Measurements from ENCODE around the gene PCDH9. TPM values are rescaled to one million over a fixed set of nuclear protein-coding genes. Genes with fewer than 3 reads are reported as not detected.

The PCDH9 gene
- total and polyA plus RNA-seq, 11 donors, result 3.0 to 39.6 (median 21.6) TPM

GRCh38 chr13:66519259-66519658, 710.9 kb downstream of the PCDH9 start:
- DNase-seq (no peak), ATAC-seq (no peak)
- Histone ChIP-seq H3K27ac (no peak overlapping the region), H3K27me3 (no peaks in the 10 kb centered on the region), H3K4me1 (peaks cover 0 to 7% (median 0%) of the 10 kb centered on the region in 12 donors), H3K4me3 (no peak overlapping the region), H3K9me3 (no peaks in the 10 kb centered on the region), H3K36me3 (no peaks in the 10 kb centered on the region)
- WGBS, 4 donors, result 85 to 90% (median 88%) methylated on average over 4 of the region's 4 CpGs
- TF ChIP-seq POLR2A (IDR thresholded peaks at IDR 0.05), result no peak
- no peak for TF ChIP-seq CTCF (IDR thresholded peaks at IDR 0.05)
- intact Hi-C loops (cut with DNase I), result no loop called here

GRCh38 chr13:66518068-66518467, 712.1 kb downstream of the PCDH9 start:
- H3K4me1 ChIP-seq, result peaks cover 0 to 7% (median 0%) of the 10 kb centered on the region in 12 donors
- intact Hi-C loops (cut with DNase I), result no loop called here
- no peak overlapping the region for H3K27ac ChIP-seq
- H3K27me3 ChIP-seq, result no peaks in the 10 kb centered on the region
- H3K9me3 ChIP-seq, result no peaks in the 10 kb centered on the region
- TF ChIP-seq POLR2A (IDR thresholded peaks at IDR 0.05) (no peak), CTCF (IDR thresholded peaks at IDR 0.05) (no peak)
- no peak overlapping the region for H3K4me3 ChIP-seq
- ATAC-seq, result no peak
- no peaks in the 10 kb centered on the region for H3K36me3 ChIP-seq
- no peak for DNase-seq
- WGBS, 4 donors, result 91 to 100% (median 97%) methylated on average over 2 of the region's 2 CpGs

- no peak for DNase-seq
- H3K27me3 ChIP-seq, result no peaks in the 10 kb centered on the region
- 33 to 57% (median 41%) methylated on average over 2 of the region's 2 CpGs for WGBS, 4 donors
- H3K9me3 ChIP-seq, result no peaks in the 10 kb centered on the region
- TF ChIP-seq CTCF (IDR thresholded peaks at IDR 0.05), result no peak
- H3K36me3 ChIP-seq, result no peaks in the 10 kb centered on the region
- H3K27ac ChIP-seq, result no peak overlapping the region
- ATAC-seq, result no peak
- H3K4me3 ChIP-seq, result no peak overlapping the region
- intact Hi-C loops (cut with DNase I), result no loop called here
- no peaks in the 10 kb centered on the region for H3K4me1 ChIP-seq
Observed at GRCh38 chr13:66513728-66514127, 716.4 kb downstream of the PCDH9 start.

GRCh38 chr13:66509175-66509574, 721.0 kb downstream of the PCDH9 start:
- TF ChIP-seq CTCF (IDR thresholded peaks at IDR 0.05) (no peak), POLR2A (IDR thresholded peaks at IDR 0.05) (no peak)
- Histone ChIP-seq H3K27ac (no peak overlapping the region), H3K4me1 (no peaks in the 10 kb centered on the region), H3K4me3 (no peak overlapping the region), H3K9me3 (no peaks in the 10 kb centered on the region), H3K36me3 (no peaks in the 10 kb centered on the region), H3K27me3 (no peaks in the 10 kb centered on the region)
- DNase-seq (no peak), ATAC-seq (no peak)
- WGBS, 4 donors, result 69 to 79% (median 77%) methylated on average over 1 of the region's 1 CpG
- intact Hi-C loops (cut with DNase I), result no loop called here

Data from heart left ventricle (tissue), 16 donors.